Activated T-helper 1 cell treated with anti-CD3 and anti-CD28 coated beads, Interleukin-12 subunit alpha, Interleukin-12 subunit beta, Interleukin-2, Interleukin-4 antibody, amounts not matched to agents 30 ng/mL and 10 ng/mL and 1 ng/mL, durations not matched to agents 14 hours and 24 hours and 36 hours (primary cell): ENCODE data around the gene SFSWAP. TPM values are rescaled to one million over a fixed set of nuclear protein-coding genes. Genes with fewer than 3 reads are reported as not detected.

Experiments
- DNase-seq: peaks from one replicate; pipeline ENCODE4 v3.0.0; 2021; ENCODE audit warnings: low spot score
- H3K27ac Mint-ChIP-seq: one replicate; pipeline ENCODE4 v1.8.0; 2021; ENCODE audit warnings: mild to moderate bottlenecking, mixed read lengths
- H3K27me3 Mint-ChIP-seq: one replicate; pipeline ENCODE4 v1.8.0; 2022; ENCODE audit warnings: mild to moderate bottlenecking, moderate library complexity, mixed read lengths; ENCODE audit not compliant: insufficient read depth
- H3K36me3 Mint-ChIP-seq: one replicate; pipeline ENCODE4 v1.8.0; 2021; ENCODE audit warnings: low read depth, mixed read lengths
- H3K4me1 Mint-ChIP-seq: one replicate; pipeline ENCODE4 v1.8.0; 2021; ENCODE audit warnings: low read depth, mixed read lengths
- H3K4me3 Mint-ChIP-seq: one replicate; pipeline ENCODE4 v1.8.0; 2021; ENCODE audit warnings: mild to moderate bottlenecking, moderate library complexity, mixed read lengths
- H3K9me3 Mint-ChIP-seq: one replicate; pipeline ENCODE4 v1.8.0; 2021; ENCODE audit warnings: mixed read lengths
- intact Hi-C: fragments of 100-400 bp; cut with micrococcal nuclease; formaldehyde crosslinking; loops from one replicate; pipeline ENCODE4 v1.15.1; 2024
- total RNA-seq: library from RNA; stranded (reverse); gene quantifications from 2 replicates; pipeline ENCODE4 v1.2.3, GENCODE V29; 2022

SFSWAP gene
- total RNA-seq, 1 donor from 2014 or later = 69.3 TPM

DNA sequence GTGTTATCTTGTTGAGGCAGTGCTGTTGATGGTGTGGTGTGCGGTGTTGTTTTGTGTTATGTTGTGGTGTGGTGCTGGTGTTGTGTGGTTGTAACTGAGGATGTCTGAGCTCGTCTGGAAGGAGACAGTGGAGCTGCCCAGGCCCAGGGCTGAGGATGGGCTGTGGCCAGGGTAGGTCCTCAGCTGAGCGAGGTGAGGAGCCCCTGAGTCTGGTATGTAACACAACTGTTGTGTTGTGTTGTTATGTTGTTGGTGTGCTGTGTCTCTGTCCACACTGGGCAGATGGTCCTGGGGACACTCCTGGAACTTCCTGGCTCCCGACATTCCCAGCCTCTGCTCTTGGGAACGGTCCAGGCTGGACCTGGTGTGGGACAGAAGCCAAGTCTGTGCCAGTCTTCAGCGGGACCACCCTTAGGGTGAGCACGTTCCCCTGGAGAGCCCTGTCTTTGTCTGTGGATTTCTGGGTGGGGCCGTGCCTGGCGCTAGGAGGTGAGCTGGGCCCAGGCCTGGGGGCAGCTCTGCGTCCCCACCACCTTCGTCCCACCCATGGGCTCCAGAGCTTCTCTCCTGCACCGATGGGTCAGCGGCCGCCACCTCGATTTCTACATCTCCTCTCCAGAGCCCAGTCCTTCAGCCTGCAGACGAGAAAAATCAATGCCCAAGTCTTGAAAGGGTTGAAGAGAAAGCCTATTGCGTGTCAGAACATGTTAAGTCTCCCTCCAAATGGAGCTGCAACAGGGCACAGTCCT is 27.4 kb upstream of the SFSWAP start:
- no peak overlapping the region for H3K4me3 Mint-ChIP-seq
- peaks cover 15% of the 10 kb centered on the region for H3K4me1 Mint-ChIP-seq
- DNase-seq = no peak
- H3K9me3 Mint-ChIP-seq = peaks cover 14% of the 10 kb centered on the region
- intact Hi-C loops = loop anchor here (10.0 kb wide), 1 partner anchor 211 kb away; the partner anchor contains the start of gene ULK1
- peak overlapping the region; percentile 71 for H3K27ac Mint-ChIP-seq
- no peaks in the 10 kb centered on the region for H3K36me3 Mint-ChIP-seq
- H3K27me3 Mint-ChIP-seq = no peaks in the 10 kb centered on the region

DNA sequence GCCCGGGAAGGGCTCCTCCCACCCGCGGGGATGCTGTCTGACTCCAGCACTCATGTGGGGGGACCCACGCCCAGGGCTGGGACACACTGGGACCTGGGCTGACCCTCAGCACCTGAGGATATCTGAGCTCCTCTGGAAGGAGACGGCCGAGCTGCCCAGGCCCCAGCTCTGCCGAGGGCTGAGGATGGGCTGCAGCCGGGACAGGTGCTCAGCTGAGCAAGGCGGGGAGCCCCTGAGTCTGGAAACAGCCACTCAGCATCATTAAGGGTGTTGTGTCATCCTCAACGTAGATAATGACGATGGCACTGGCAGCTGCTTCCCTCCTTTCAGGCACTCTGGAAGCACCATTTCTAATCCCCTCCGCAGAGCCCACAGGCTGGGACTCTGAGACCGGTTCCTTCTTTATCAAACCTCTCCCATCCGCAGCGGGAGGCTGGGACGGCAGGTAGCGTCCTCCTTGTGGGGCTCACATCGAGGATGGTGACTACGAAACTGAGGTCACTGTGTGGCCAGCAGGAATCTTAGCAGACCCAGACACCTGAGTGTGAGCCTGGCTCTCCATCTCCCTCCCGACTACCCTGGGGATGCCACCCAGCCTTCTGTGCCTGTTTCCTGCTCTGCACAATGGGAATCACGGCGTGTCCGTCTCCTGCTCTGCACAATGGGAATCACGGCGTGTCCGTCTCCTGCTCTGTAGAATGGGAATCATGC is 26.7 kb upstream of the SFSWAP start:
- no peaks in the 10 kb centered on the region for H3K27me3 Mint-ChIP-seq
- intact Hi-C loops = loop anchor here (10.0 kb wide), 1 partner anchor 211 kb away; the partner anchor contains the start of gene ULK1
- no peak overlapping the region for H3K4me3 Mint-ChIP-seq
- no peaks in the 10 kb centered on the region for H3K36me3 Mint-ChIP-seq
- H3K27ac Mint-ChIP-seq = no peak overlapping the region
- no peak for DNase-seq
- H3K9me3 Mint-ChIP-seq = peaks cover 21% of the 10 kb centered on the region
- peaks cover 15% of the 10 kb centered on the region for H3K4me1 Mint-ChIP-seq

DNA sequence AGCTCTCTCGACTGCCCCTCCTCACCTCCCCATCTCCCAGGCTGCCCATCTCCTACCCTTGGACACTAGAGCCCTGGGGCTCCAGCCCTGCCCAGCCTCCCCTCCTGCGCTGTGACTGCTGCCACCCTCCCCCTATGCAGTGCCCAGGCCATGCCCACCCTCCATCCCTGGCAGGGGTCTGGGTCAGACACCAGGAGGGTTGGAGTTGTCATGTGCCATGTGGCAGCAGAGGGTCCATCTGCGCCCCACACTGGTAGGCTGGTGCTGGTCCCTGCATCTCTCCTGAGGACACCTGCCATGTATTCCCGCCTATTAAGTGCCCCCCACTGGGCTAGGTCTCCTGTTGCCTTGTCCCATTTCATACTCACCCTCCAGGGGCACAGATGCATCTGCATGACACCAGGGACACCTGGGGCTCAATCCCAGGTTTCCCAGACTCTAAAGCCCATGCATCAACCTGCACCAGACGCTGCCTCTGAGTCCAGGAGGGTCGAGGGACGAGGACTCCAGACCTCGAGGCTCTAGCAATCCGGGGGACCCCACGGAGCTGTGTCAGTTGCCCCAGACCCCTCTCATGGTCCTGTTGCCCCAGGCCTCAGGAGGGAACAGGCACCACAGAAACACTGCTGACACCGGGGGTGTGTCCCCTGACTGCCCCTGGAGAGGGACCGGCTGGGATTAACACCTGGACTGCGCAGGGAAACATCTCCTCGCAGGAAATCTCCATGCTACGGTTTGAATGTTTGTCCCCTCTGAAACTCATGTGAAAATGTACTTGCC is 23.4 kb upstream of the SFSWAP start:
- intact Hi-C loops = loop anchor here (10.0 kb wide), 1 partner anchor 207 kb away; the partner anchor contains the start of gene ULK1
- Mint-ChIP-seq H3K27ac (no peak overlapping the region), H3K9me3 (peaks cover 21% of the 10 kb centered on the region), H3K4me1 (peaks cover 8% of the 10 kb centered on the region), H3K4me3 (no peak overlapping the region), H3K27me3 (no peaks in the 10 kb centered on the region), H3K36me3 (no peaks in the 10 kb centered on the region)
- no peak for DNase-seq

DNA sequence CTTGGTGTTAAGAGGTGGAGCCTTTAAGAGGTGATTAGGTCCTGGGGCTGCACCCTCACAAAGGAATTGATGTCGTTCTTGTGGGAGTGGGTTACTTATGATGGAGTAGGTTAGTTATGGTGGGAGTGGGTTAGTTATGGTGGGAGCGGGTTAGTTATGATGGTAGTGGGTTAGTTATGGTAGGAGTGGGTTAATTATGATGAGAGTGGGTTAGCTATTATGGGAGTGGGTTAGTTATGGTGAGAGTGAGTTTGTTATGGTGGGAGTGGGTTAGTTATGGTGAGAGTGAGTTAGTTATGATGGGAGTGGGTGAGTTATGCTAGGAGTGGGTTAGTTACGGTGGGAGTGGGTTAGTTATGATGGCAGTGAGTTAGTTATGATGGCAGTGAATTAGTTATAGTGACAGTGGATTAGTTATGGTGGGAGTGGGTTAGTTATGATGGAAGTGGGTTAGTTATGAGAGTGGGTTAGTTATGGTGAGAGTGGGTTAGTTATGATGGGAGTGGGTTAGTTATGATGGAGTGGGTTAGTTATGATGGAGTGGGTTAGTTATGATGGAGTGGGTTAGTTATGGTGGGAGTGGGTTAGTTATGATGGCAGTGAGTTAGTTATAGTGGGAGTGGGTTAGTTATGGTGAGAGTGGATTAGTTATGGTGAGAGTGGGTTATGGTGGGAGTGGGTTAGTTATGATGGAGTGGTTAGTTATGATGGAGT is 22.6 kb upstream of the SFSWAP start:
- H3K27ac Mint-ChIP-seq = no peak overlapping the region
- no peak for DNase-seq
- H3K9me3 Mint-ChIP-seq = peaks cover 14% of the 10 kb centered on the region
- no peaks in the 10 kb centered on the region for H3K36me3 Mint-ChIP-seq
- H3K4me1 Mint-ChIP-seq = peaks cover under 1% of the 10 kb centered on the region
- no peaks in the 10 kb centered on the region for H3K27me3 Mint-ChIP-seq
- intact Hi-C loops = loop anchor here (10.0 kb wide), 1 partner anchor 207 kb away; the partner anchor contains the start of gene ULK1
- H3K4me3 Mint-ChIP-seq = no peak overlapping the region

GRCh38 chr12:131688845-131689154 is 22.1 kb upstream of the SFSWAP start:
- DNase-seq = no peak
- Mint-ChIP-seq H3K36me3 (no peaks in the 10 kb centered on the region), H3K27ac (no peak overlapping the region), H3K4me1 (no peaks in the 10 kb centered on the region), H3K27me3 (no peaks in the 10 kb centered on the region), H3K9me3 (peaks cover 14% of the 10 kb centered on the region), H3K4me3 (no peak overlapping the region)
- intact Hi-C loops = loop anchor here (10.0 kb wide), 1 partner anchor 206 kb away; the partner anchor contains the start of gene ULK1

DNA sequence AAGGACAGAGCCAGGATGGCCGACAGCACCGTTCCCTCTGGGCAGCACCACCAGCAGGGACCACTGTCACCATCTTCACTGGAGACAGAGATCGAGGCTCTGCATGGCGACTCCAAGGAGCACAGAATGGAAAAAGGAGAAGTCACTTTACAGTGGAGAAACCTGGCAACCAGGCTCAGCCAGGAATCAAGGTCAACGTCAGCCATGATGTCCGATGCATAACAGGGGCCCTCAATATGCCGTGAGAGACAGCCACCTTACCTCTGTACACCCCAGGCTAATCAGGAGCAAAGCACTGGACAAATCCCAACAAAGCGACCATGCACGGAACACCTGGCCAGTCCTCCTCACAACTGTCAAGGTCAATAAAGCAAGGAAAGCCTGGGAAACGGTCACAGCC is 20.6 kb upstream of the SFSWAP start:
- no peaks in the 10 kb centered on the region for H3K4me1 Mint-ChIP-seq

DNA sequence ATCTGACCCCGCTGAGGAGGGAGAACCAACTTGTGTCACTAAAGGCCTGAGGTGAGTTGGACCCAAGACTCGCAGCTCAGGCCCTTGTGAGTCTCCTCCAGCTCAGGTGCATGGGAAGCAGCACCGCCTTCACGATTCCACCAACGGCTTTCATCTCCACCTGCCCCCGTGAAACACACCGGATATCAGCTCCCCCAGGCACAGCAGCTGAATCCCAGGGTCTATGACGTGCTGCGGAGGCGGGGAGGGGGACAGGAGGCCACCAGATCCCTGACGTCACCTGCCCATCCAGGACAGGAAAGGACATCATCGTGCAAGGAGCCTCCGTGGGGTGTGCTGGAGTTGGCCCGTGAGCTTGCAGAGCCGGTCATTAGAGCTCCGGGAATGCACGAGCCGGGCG is 18.5 kb upstream of the SFSWAP start:
- no peak for DNase-seq
- Mint-ChIP-seq H3K4me3 (no peak overlapping the region), H3K4me1 (no peaks in the 10 kb centered on the region), H3K27me3 (no peaks in the 10 kb centered on the region), H3K9me3 (peaks cover 14% of the 10 kb centered on the region), H3K27ac (no peak overlapping the region), H3K36me3 (no peaks in the 10 kb centered on the region)
- intact Hi-C loops = no loop called here

More for the DNA sequence above, 20.6 kb upstream of the SFSWAP start:
- Mint-ChIP-seq H3K27me3 (no peaks in the 10 kb centered on the region), H3K9me3 (peaks cover 14% of the 10 kb centered on the region), H3K27ac (no peak overlapping the region), H3K36me3 (no peaks in the 10 kb centered on the region), H3K4me3 (no peak overlapping the region)
- no peak for DNase-seq
- intact Hi-C loops = no loop called here

- DNase-seq = no peak
- intact Hi-C loops = no loop called here
- Mint-ChIP-seq H3K27me3 (no peaks in the 10 kb centered on the region), H3K9me3 (peaks cover 11% of the 10 kb centered on the region), H3K4me1 (no peaks in the 10 kb centered on the region), H3K27ac (no peak overlapping the region), H3K4me3 (no peak overlapping the region), H3K36me3 (no peaks in the 10 kb centered on the region)
These were observed 17.7 kb upstream of the SFSWAP start for GRCh38 chr12:131693149-131693548.

DNA sequence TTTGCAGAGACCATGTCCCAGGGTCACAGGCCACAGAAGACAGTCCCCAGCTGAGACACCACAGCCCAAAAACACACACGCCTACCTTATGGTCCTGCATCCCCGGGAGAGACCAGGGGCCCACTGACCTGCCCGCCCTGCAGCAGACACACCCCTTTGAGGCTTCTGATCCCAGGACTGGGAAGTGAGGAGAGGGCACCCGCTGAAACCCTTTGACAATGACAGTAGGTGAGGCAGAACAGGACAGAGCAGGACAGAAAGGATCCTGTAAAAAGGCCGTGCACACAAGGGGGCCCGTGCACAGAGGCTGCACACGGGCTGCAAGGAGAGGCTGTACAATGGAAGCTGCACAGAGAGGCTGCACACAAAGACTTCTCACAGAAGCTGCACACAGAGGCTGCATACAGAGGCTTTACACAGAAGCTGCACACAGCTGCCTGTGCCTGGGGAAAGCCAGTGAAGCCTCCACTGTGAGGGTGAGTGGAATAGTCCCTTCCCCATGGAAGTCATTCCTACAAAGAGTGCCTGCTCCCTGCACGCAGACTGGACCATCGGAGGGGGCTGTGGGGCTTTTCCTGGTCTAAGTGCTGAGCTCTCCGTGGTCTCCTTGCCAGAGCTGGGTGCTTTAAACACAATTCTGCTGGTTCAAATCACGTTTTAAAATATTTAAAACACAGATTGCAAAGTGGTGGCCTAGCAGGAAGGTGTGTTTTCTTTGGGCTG is 16.6 kb upstream of the SFSWAP start:
- H3K9me3 Mint-ChIP-seq = no peaks in the 10 kb centered on the region
- H3K36me3 Mint-ChIP-seq = no peaks in the 10 kb centered on the region
- no peak overlapping the region for H3K27ac Mint-ChIP-seq
- intact Hi-C loops = no loop called here
- H3K4me1 Mint-ChIP-seq = no peaks in the 10 kb centered on the region
- peaks cover 3% of the 10 kb centered on the region for H3K27me3 Mint-ChIP-seq
- H3K4me3 Mint-ChIP-seq = no peak overlapping the region
- no peak for DNase-seq

GRCh38 chr12:131695968-131696367 is 14.9 kb upstream of the SFSWAP start:
- intact Hi-C loops = no loop called here
- Mint-ChIP-seq H3K27ac (no peak overlapping the region), H3K9me3 (no peaks in the 10 kb centered on the region)

DNA sequence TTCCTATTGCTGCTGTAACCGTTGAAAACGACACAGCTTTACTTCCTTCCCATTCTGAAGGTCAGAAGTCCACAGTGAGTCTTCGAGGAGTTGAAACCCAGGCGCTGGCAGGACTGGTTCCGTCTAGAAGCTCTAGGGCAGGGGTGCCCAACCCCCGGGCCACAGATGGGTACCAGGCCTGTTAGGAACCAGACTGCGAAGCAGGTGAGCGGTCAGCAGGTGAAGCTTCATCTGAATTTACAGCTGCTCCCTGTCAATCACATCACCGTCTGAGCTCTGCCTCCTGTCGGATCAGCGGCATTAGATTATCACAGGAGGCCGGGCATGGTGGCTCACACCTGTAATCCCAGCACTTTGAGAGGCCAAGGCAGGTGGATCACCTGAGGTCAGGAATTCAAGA is 12.6 kb upstream of the SFSWAP start:
- Mint-ChIP-seq H3K4me1 (no peaks in the 10 kb centered on the region), H3K9me3 (no peaks in the 10 kb centered on the region), H3K4me3 (no peak overlapping the region), H3K36me3 (no peaks in the 10 kb centered on the region), H3K27ac (no peak overlapping the region), H3K27me3 (peaks cover 4% of the 10 kb centered on the region)
- DNase-seq = no peak
- intact Hi-C loops = no loop called here

More at GRCh38 chr12:131695968-131696367, 14.9 kb upstream of the SFSWAP start:
- H3K4me1 Mint-ChIP-seq = no peaks in the 10 kb centered on the region
- no peaks in the 10 kb centered on the region for H3K36me3 Mint-ChIP-seq
- no peak overlapping the region for H3K4me3 Mint-ChIP-seq
- DNase-seq = no peak
- H3K27me3 Mint-ChIP-seq = peaks cover 3% of the 10 kb centered on the region

GRCh38 chr12:131699434-131699833 is 11.5 kb upstream of the SFSWAP start:
- intact Hi-C loops = no loop called here
- H3K36me3 Mint-ChIP-seq = no peaks in the 10 kb centered on the region
- H3K27ac Mint-ChIP-seq = no peak overlapping the region
- H3K9me3 Mint-ChIP-seq = peaks cover 5% of the 10 kb centered on the region
- H3K4me3 Mint-ChIP-seq = no peak overlapping the region
- no peak for DNase-seq
- H3K4me1 Mint-ChIP-seq = no peaks in the 10 kb centered on the region
- peaks cover 9% of the 10 kb centered on the region for H3K27me3 Mint-ChIP-seq
